ENCODE data around the gene ACAA1.

Gene ACAA1

GRCh38 chr3:38133209-38133556 lies 3.7 kb downstream of the ACAA1 start:
- Histone ChIP-seq H3K9me3 (ENCODE audit: control insufficient read depth, low read length) (no peaks in the 10 kb centered on the region), H3K9ac (ENCODE audit: low read length) (no peak overlapping the region), H3K36me3 (ENCODE audit: control insufficient read depth, insufficient read depth, low read length, severe bottlenecking) (peaks cover 61% of the 10 kb centered on the region), H3K4me3 (ENCODE audit: low read length) (no peak overlapping the region), H3K27me3 (replicated peaks; ENCODE audit: control insufficient read depth, insufficient read depth, low read length) (no peaks in the 10 kb centered on the region), H3K4me1 (ENCODE audit: control insufficient read depth, insufficient read depth, low read length) (peaks cover 43% of the 10 kb centered on the region)
- DNase-seq (ENCODE audit: low read depth): no peak

- H3K36me3 ChIP-seq (ENCODE audit: control insufficient read depth, insufficient read depth, low read length, severe bottlenecking): peaks cover 75% of the 10 kb centered on the region
- no peak overlapping the region for H3K4me3 ChIP-seq (ENCODE audit: low read length)
- no peak overlapping the region for H3K9ac ChIP-seq (ENCODE audit: low read length)
- H3K4me1 ChIP-seq (ENCODE audit: control insufficient read depth, insufficient read depth, low read length): peaks cover 36% of the 10 kb centered on the region
- H3K27me3 ChIP-seq (replicated peaks; ENCODE audit: control insufficient read depth, insufficient read depth, low read length): no peaks in the 10 kb centered on the region
- H3K9me3 ChIP-seq (ENCODE audit: control insufficient read depth, low read length): no peaks in the 10 kb centered on the region
- peak; percentile 45 for DNase-seq (ENCODE audit: low read depth)
Observed at GRCh38 chr3:38131621-38132369, 5.1 kb downstream of the ACAA1 start.

- no peaks in the 10 kb centered on the region for H3K9me3 ChIP-seq (ENCODE audit: control insufficient read depth, low read length)
- H3K9ac ChIP-seq (ENCODE audit: low read length): no peak overlapping the region
- no peak for DNase-seq (ENCODE audit: low read depth)
- H3K4me1 ChIP-seq (ENCODE audit: control insufficient read depth, insufficient read depth, low read length): peaks cover 32% of the 10 kb centered on the region
- H3K27me3 ChIP-seq (replicated peaks; ENCODE audit: control insufficient read depth, insufficient read depth, low read length): no peaks in the 10 kb centered on the region
- peaks cover 86% of the 10 kb centered on the region for H3K36me3 ChIP-seq (ENCODE audit: control insufficient read depth, insufficient read depth, low read length, severe bottlenecking)
- H3K4me3 ChIP-seq (ENCODE audit: low read length): no peak overlapping the region
Observed at GRCh38 chr3:38130631-38131065, 6.3 kb downstream of the ACAA1 start.

- no peaks in the 10 kb centered on the region for H3K27me3 ChIP-seq (replicated peaks; ENCODE audit: control insufficient read depth, insufficient read depth, low read length)
- no peak overlapping the region for H3K4me3 ChIP-seq (ENCODE audit: low read length)
- H3K9me3 ChIP-seq (ENCODE audit: control insufficient read depth, low read length): no peaks in the 10 kb centered on the region
- peaks cover 96% of the 10 kb centered on the region for H3K36me3 ChIP-seq (ENCODE audit: control insufficient read depth, insufficient read depth, low read length, severe bottlenecking)
- no peak overlapping the region for H3K9ac ChIP-seq (ENCODE audit: low read length)
- DNase-seq (ENCODE audit: low read depth): no peak
- peaks cover 21% of the 10 kb centered on the region for H3K4me1 ChIP-seq (ENCODE audit: control insufficient read depth, insufficient read depth, low read length)
Observed at GRCh38 chr3:38129058-38129457, 7.9 kb downstream of the ACAA1 start.

- no peak for DNase-seq (ENCODE audit: low read depth)
- no peaks in the 10 kb centered on the region for H3K9me3 ChIP-seq (ENCODE audit: control insufficient read depth, low read length)
- H3K4me1 ChIP-seq (ENCODE audit: control insufficient read depth, insufficient read depth, low read length): peaks cover 13% of the 10 kb centered on the region
- H3K9ac ChIP-seq (ENCODE audit: low read length): no peak overlapping the region
- H3K4me3 ChIP-seq (ENCODE audit: low read length): no peak overlapping the region
- no peaks in the 10 kb centered on the region for H3K27me3 ChIP-seq (replicated peaks; ENCODE audit: control insufficient read depth, insufficient read depth, low read length)
- peaks cover 94% of the 10 kb centered on the region for H3K36me3 ChIP-seq (ENCODE audit: control insufficient read depth, insufficient read depth, low read length, severe bottlenecking)
Observed at GRCh38 chr3:38128303-38128655, 8.6 kb downstream of the ACAA1 start.

GRCh38 chr3:38127611-38128302 lies 9.2 kb downstream of the ACAA1 start:
- no peaks in the 10 kb centered on the region for H3K27me3 ChIP-seq (replicated peaks; ENCODE audit: control insufficient read depth, insufficient read depth, low read length)
- H3K9ac ChIP-seq (ENCODE audit: low read length): no peak overlapping the region
- H3K4me3 ChIP-seq (ENCODE audit: low read length): no peak overlapping the region
- DNase-seq (ENCODE audit: low read depth): no peak
- H3K36me3 ChIP-seq (ENCODE audit: control insufficient read depth, insufficient read depth, low read length, severe bottlenecking): peaks cover 94% of the 10 kb centered on the region
- no peaks in the 10 kb centered on the region for H3K9me3 ChIP-seq (ENCODE audit: control insufficient read depth, low read length)
- peaks cover 10% of the 10 kb centered on the region for H3K4me1 ChIP-seq (ENCODE audit: control insufficient read depth, insufficient read depth, low read length)

- peaks cover 94% of the 10 kb centered on the region for H3K36me3 ChIP-seq (ENCODE audit: control insufficient read depth, insufficient read depth, low read length, severe bottlenecking)
- H3K4me1 ChIP-seq (ENCODE audit: control insufficient read depth, insufficient read depth, low read length): peaks cover 10% of the 10 kb centered on the region
- H3K4me3 ChIP-seq (ENCODE audit: low read length): no peak overlapping the region
- no peak overlapping the region for H3K9ac ChIP-seq (ENCODE audit: low read length)
- H3K27me3 ChIP-seq (replicated peaks; ENCODE audit: control insufficient read depth, insufficient read depth, low read length): no peaks in the 10 kb centered on the region
- DNase-seq (ENCODE audit: low read depth): no peak
- H3K9me3 ChIP-seq (ENCODE audit: control insufficient read depth, low read length): no peaks in the 10 kb centered on the region
Observed at GRCh38 chr3:38126121-38126892, 10.6 kb downstream of the ACAA1 start.

- H3K36me3 ChIP-seq (ENCODE audit: control insufficient read depth, insufficient read depth, low read length, severe bottlenecking): peaks cover 94% of the 10 kb centered on the region
- no peak for DNase-seq (ENCODE audit: low read depth)
Observed at GRCh38 chr3:38125305-38126120, 11.4 kb downstream of the ACAA1 start.

GRCh38 chr3:38124324-38125122 lies 12.4 kb downstream of the ACAA1 start:
- Histone ChIP-seq H3K9me3 (ENCODE audit: control insufficient read depth, low read length) (no peaks in the 10 kb centered on the region), H3K27me3 (replicated peaks; ENCODE audit: control insufficient read depth, insufficient read depth, low read length) (no peaks in the 10 kb centered on the region), H3K4me1 (ENCODE audit: control insufficient read depth, insufficient read depth, low read length) (peaks cover 2% of the 10 kb centered on the region), H3K4me3 (ENCODE audit: low read length) (no peak overlapping the region), H3K36me3 (ENCODE audit: control insufficient read depth, insufficient read depth, low read length, severe bottlenecking) (peaks cover 91% of the 10 kb centered on the region), H3K9ac (ENCODE audit: low read length) (no peak overlapping the region)
- no peak for DNase-seq (ENCODE audit: low read depth)

More at GRCh38 chr3:38125305-38126120, 11.4 kb downstream of the ACAA1 start:
- Histone ChIP-seq H3K4me3 (ENCODE audit: low read length) (no peak overlapping the region), H3K27me3 (replicated peaks; ENCODE audit: control insufficient read depth, insufficient read depth, low read length) (no peaks in the 10 kb centered on the region), H3K4me1 (ENCODE audit: control insufficient read depth, insufficient read depth, low read length) (peaks cover 5% of the 10 kb centered on the region), H3K9ac (ENCODE audit: low read length) (no peak overlapping the region), H3K9me3 (ENCODE audit: control insufficient read depth, low read length) (no peaks in the 10 kb centered on the region)

- Histone ChIP-seq H3K9ac (ENCODE audit: low read length) (no peak overlapping the region), H3K36me3 (ENCODE audit: control insufficient read depth, insufficient read depth, low read length, severe bottlenecking) (peaks cover 76% of the 10 kb centered on the region), H3K27me3 (replicated peaks; ENCODE audit: control insufficient read depth, insufficient read depth, low read length) (no peaks in the 10 kb centered on the region), H3K4me3 (ENCODE audit: low read length) (no peak overlapping the region), H3K4me1 (ENCODE audit: control insufficient read depth, insufficient read depth, low read length) (no peaks in the 10 kb centered on the region), H3K9me3 (ENCODE audit: control insufficient read depth, low read length) (no peaks in the 10 kb centered on the region)
- DNase-seq (ENCODE audit: low read depth): no peak
Observed at GRCh38 chr3:38122712-38123290, 14.1 kb downstream of the ACAA1 start.
